ENCODE measurements around the gene LYPD6B. TPM values are rescaled to one million over a fixed set of nuclear protein-coding genes. Genes with fewer than 3 reads are reported as not detected.

Gene LYPD6B
- total RNA-seq, 1 experiment from 2014 or later: 2.0 TPM

DNA sequence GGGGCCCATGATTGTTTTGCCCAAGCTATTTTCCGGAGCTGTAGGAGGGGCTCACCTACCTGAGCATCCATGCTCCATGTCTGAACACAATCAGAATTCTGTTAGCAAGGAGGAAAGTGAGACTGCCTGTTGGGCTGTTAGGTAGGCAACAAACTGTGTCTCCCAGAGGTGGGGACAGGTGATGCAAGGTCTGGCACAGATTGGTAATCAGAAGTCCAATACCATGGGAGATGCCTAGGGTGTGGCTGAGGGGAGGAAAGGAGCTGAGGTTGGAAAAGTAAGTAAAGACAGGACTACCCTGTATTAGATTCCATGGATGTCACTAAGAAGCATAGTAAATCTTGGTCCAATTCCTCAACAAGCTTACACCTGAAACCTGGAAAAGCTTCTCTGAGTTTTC, 3.0 kb downstream of the LYPD6B start:
- Histone ChIP-seq H3K79me2 (ENCODE audit: insufficient read depth, low read length) (no peaks in the 10 kb centered on the region), H2AFZ (ENCODE audit: low read length) (no peak overlapping the region), H3K27me3 (ENCODE audit: insufficient read depth, low read length) (peaks cover 6% of the 10 kb centered on the region), H4K20me1 (ENCODE audit: control insufficient read depth, insufficient read depth, insufficient read length) (no peaks in the 10 kb centered on the region), H3K9me3 (ENCODE audit: control insufficient read depth, low read depth, low read length) (no peaks in the 10 kb centered on the region), H3K79me1 (ENCODE audit: insufficient read depth, low read depth, low read length, poor library complexity, severe bottlenecking) (no peaks in the 10 kb centered on the region), H3K14ac (ENCODE audit: insufficient read depth, low read length) (no peak overlapping the region), H2BK120ac (ENCODE audit: low read depth, low read length, poor library complexity, severe bottlenecking) (no peak overlapping the region), H2BK20ac (ENCODE audit: low read depth, low read length, poor library complexity, severe bottlenecking) (no peak overlapping the region), H3K4ac (ENCODE audit: low read depth, low read length) (no peak overlapping the region), H3K4me2 (ENCODE audit: insufficient read depth, insufficient read length, low read length) (no peak overlapping the region), H2BK15ac (ENCODE audit: low read depth, low read length) (no peak overlapping the region), H3K4me1 (ENCODE audit: insufficient read depth, low read length) (no peaks in the 10 kb centered on the region), H3K23me2 (ENCODE audit: insufficient read length, low read depth, low read length, poor library complexity, severe bottlenecking) (peaks cover 7% of the 10 kb centered on the region), H3K18ac (ENCODE audit: insufficient read length, low read depth, low read length) (no peak overlapping the region), H2AK5ac (ENCODE audit: insufficient read length, low read length) (no peak overlapping the region), H3K27ac (ENCODE audit: insufficient read length, low read depth, low read length) (no peak overlapping the region), H3K23ac (ENCODE audit: insufficient read length, low read depth, low read length) (no peak overlapping the region), H2BK5ac (ENCODE audit: insufficient read length, low read length) (no peak overlapping the region), H3K9ac (ENCODE audit: extremely low read depth, insufficient read length, low read length) (no peak overlapping the region), H3K56ac (ENCODE audit: insufficient read length, low read depth, low read length) (no peak overlapping the region), H4K5ac (ENCODE audit: insufficient read length, low read depth, low read length) (no peak overlapping the region), H2BK12ac (ENCODE audit: insufficient read length, low read depth, low read length) (no peak overlapping the region), H3T11ph (ENCODE audit: low read length) (no peak overlapping the region), H4K91ac (ENCODE audit: insufficient read length, low read depth, low read length) (no peak overlapping the region), H4K8ac (replicated peaks; ENCODE audit: insufficient read length, low read depth, low read length) (no peak overlapping the region)
- H3K27ac Mint-ChIP-seq: no peak overlapping the region
- H3K4me1 Mint-ChIP-seq: peaks cover 5 to 7% of the 10 kb centered on the region in 2 experiments
- H3K27me3 Mint-ChIP-seq (ENCODE audit: low read depth): peaks cover 36% of the 10 kb centered on the region
- DNase-seq: no peak
- WGBS (ENCODE audit: extremely low coverage, insufficient read length, low lambda C conversion rate): no CpG with 5 or more reads among the region's 1 CpG
- no peak overlapping the region for H3K4me3 Mint-ChIP-seq
- TF ChIP-seq, protein P1, sequence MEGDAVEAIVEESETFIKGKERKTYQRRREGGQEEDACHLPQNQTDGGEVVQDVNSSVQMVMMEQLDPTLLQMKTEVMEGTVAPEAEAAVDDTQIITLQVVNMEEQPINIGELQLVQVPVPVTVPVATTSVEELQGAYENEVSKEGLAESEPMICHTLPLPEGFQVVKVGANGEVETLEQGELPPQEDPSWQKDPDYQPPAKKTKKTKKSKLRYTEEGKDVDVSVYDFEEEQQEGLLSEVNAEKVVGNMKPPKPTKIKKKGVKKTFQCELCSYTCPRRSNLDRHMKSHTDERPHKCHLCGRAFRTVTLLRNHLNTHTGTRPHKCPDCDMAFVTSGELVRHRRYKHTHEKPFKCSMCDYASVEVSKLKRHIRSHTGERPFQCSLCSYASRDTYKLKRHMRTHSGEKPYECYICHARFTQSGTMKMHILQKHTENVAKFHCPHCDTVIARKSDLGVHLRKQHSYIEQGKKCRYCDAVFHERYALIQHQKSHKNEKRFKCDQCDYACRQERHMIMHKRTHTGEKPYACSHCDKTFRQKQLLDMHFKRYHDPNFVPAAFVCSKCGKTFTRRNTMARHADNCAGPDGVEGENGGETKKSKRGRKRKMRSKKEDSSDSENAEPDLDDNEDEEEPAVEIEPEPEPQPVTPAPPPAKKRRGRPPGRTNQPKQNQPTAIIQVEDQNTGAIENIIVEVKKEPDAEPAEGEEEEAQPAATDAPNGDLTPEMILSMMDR (conservative IDR thresholded peaks at IDR 0.05): no peak
- no peaks in the 10 kb centered on the region for H3K36me3 Mint-ChIP-seq (ENCODE audit: insufficient read depth in 1 of 3, low read depth in 3 of 3)
- peaks cover 3 to 9% of the 10 kb centered on the region in 2 experiments; a peak in 3 of 5 replicates for H3K9me3 Mint-ChIP-seq

Measured in H9 (cell line).